ENCODE data around the gene SH3PXD2B. TPM values are rescaled to one million over a fixed set of nuclear protein-coding genes. Genes with fewer than 3 reads are reported as not detected.

The SH3PXD2B gene
- total RNA-seq, 3 donors from 2014 or later = 35.3 to 118 (median 43.9) TPM

GRCh38 chr5:172362755-172363154, 91.6 kb downstream of the SH3PXD2B start:
- intact Hi-C loops (cut with DNase I; ENCODE audit: low total_unique reads) = no loop called here
- Histone ChIP-seq H3K4me3 (no peak overlapping the region), H3K4me1 (no peaks in the 10 kb centered on the region), H3K27ac (no peak overlapping the region), H3K27me3 (no peaks in the 10 kb centered on the region), H3K36me3 (no peaks in the 10 kb centered on the region), H3K9me3 (no peaks in the 10 kb centered on the region)
- TF ChIP-seq CTCF (IDR thresholded peaks at IDR 0.05) = no peak
- no peak for TF ChIP-seq POLR2A (IDR thresholded peaks at IDR 0.05)
- no peak for DNase-seq (ENCODE audit: low spot score in 2 of 2)

- H3K27me3 ChIP-seq = no peaks in the 10 kb centered on the region
- no peaks in the 10 kb centered on the region for H3K9me3 ChIP-seq
- no peaks in the 10 kb centered on the region for H3K36me3 ChIP-seq
- no peak overlapping the region for H3K27ac ChIP-seq
- no peak for DNase-seq (ENCODE audit: low spot score in 2 of 2)
- intact Hi-C loops (cut with DNase I; ENCODE audit: low total_unique reads) = no loop called here
- H3K4me3 ChIP-seq = no peak overlapping the region
- no peak for TF ChIP-seq CTCF (IDR thresholded peaks at IDR 0.05)
- peak in 2 of 3 donors; percentile 26 to 28 for TF ChIP-seq POLR2AphosphoS5 (IDR thresholded peaks at IDR 0.05)
- H3K4me1 ChIP-seq = no peaks in the 10 kb centered on the region
Observed at GRCh38 chr5:172361566-172362238, 92.6 kb downstream of the SH3PXD2B start.

GRCh38 chr5:172358345-172358744, 96.0 kb downstream of the SH3PXD2B start:
- intact Hi-C loops (cut with DNase I; ENCODE audit: low total_unique reads) = no loop called here
- TF ChIP-seq POLR2AphosphoS5 (IDR thresholded peaks at IDR 0.05) = no peak
- TF ChIP-seq POLR2A (IDR thresholded peaks at IDR 0.05) = no peak
- TF ChIP-seq CTCF (IDR thresholded peaks at IDR 0.05) = no peak
- Histone ChIP-seq H3K36me3 (peaks cover 5% of the 10 kb centered on the region), H3K27ac (no peak overlapping the region), H3K4me1 (no peaks in the 10 kb centered on the region), H3K4me3 (no peak overlapping the region), H3K27me3 (no peaks in the 10 kb centered on the region), H3K9me3 (no peaks in the 10 kb centered on the region)
- DNase-seq (ENCODE audit: low spot score in 2 of 2) = no peak

GRCh38 chr5:172356527-172356926, 97.8 kb downstream of the SH3PXD2B start:
- H3K36me3 ChIP-seq = peaks cover 5% of the 10 kb centered on the region
- no peak for TF ChIP-seq POLR2AphosphoS5 (IDR thresholded peaks at IDR 0.05)
- no peak for TF ChIP-seq POLR2A (IDR thresholded peaks at IDR 0.05)
- TF ChIP-seq CTCF (IDR thresholded peaks at IDR 0.05) = no peak
- intact Hi-C loops (cut with DNase I; ENCODE audit: low total_unique reads) = no loop called here
- H3K27ac ChIP-seq = peak overlapping the region in 1 of 2 donors; percentile 38
- H3K9me3 ChIP-seq = no peaks in the 10 kb centered on the region
- H3K27me3 ChIP-seq = no peaks in the 10 kb centered on the region
- H3K4me1 ChIP-seq = no peaks in the 10 kb centered on the region
- H3K4me3 ChIP-seq = no peak overlapping the region
- no peak for DNase-seq (ENCODE audit: low spot score in 2 of 2)

GRCh38 chr5:172356047-172356446, 98.3 kb downstream of the SH3PXD2B start:
- no peak overlapping the region for H3K4me3 ChIP-seq
- no peaks in the 10 kb centered on the region for H3K27me3 ChIP-seq
- no peaks in the 10 kb centered on the region for H3K4me1 ChIP-seq
- intact Hi-C loops (cut with DNase I; ENCODE audit: low total_unique reads) = no loop called here
- no peak overlapping the region for H3K27ac ChIP-seq
- no peak for DNase-seq (ENCODE audit: low spot score in 2 of 2)
- peaks cover 5% of the 10 kb centered on the region for H3K36me3 ChIP-seq
- no peaks in the 10 kb centered on the region for H3K9me3 ChIP-seq
- no peak for TF ChIP-seq POLR2A (IDR thresholded peaks at IDR 0.05)
